ENCODE results near the gene LY86.

LY86 gene

DNA sequence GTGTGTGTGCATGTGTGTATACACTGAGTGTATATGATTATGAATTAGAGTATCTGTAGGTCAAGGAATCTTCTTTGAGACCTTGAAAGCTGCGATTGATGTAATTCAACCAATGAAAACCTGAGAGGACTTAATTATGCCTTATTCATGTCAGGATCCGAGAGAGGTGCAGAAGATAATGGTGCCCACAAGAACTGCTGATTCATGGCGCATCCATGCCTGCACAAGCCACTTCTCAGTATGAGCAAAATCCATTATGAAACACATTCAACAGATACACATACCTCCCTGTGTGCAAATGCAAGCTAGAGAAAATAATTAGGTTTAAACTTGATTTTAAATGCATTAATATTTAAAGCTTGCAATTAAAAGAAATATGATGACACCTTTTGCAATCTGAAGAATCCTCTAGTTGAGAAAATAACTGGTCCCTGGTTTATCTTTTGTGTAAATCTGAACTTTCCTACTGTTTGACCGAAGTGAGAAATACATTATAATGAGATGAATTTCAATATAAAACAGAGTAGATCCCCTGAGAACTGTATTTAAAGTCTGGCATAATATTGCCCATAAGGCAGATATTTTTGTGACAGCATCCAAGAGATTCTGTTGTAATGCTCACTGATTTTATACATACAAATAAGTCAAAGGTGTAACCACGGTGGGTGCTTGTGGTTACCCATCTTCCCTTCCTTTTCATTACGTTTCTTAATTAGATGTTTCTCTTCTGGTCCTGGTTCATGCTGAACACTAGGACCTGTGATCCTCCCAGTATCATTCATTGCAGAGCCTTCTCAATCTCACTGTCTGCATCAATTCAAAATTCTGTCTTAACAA is 45.6 kb downstream of the LY86 start:
- Histone ChIP-seq H3K27ac (ENCODE audit: low read depth in 2 of 2, low read length in 2 of 2) (no peak overlapping the region), H3K4me3 (ENCODE audit: low read length in 2 of 2) (no peak overlapping the region), H3K4me1 (ENCODE audit: control insufficient read depth in 2 of 2, insufficient read depth in 2 of 2, low read length in 2 of 2) (no peaks in the 10 kb centered on the region), H3K9ac (ENCODE audit: low read depth in 1 of 2, low read length in 2 of 2) (no peak overlapping the region), H3K9me3 (ENCODE audit: control insufficient read depth in 2 of 2, low read length in 2 of 2) (no peaks in the 10 kb centered on the region), H3K27me3 (ENCODE audit: control insufficient read depth in 2 of 2, insufficient read depth in 2 of 2, low read length in 2 of 2) (no peaks in the 10 kb centered on the region), H3K36me3 (ENCODE audit: control insufficient read depth in 2 of 2, insufficient read depth in 2 of 2, low read length in 2 of 2) (no peaks in the 10 kb centered on the region)

DNA sequence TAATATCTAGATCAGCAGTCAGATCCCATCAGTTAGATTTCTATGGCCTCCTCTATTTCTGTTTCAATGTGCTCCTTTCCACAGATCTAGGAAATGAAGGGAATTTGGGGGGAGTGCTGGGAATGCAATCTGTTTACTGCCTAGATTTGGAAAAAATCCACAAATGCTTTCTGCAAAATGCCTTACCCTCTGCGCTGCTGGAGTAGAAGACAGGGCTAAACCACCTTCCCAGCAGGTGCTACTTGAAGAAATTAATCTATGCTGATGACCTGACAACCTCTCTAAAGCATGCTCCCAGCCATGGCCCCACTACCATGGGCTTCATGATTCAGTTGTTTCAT is 46.2 kb downstream of the LY86 start:
- no peaks in the 10 kb centered on the region for H3K27me3 ChIP-seq (ENCODE audit: control insufficient read depth in 2 of 2, insufficient read depth in 2 of 2, low read length in 2 of 2)
- H3K36me3 ChIP-seq (ENCODE audit: control insufficient read depth in 2 of 2, insufficient read depth in 2 of 2, low read length in 2 of 2) = no peaks in the 10 kb centered on the region
- no peak overlapping the region for H3K27ac ChIP-seq (ENCODE audit: low read depth in 2 of 2, low read length in 2 of 2)
- H3K4me1 ChIP-seq (ENCODE audit: control insufficient read depth in 2 of 2, insufficient read depth in 2 of 2, low read length in 2 of 2) = no peaks in the 10 kb centered on the region
- no peaks in the 10 kb centered on the region for H3K9me3 ChIP-seq (ENCODE audit: control insufficient read depth in 2 of 2, low read length in 2 of 2)
- H3K9ac ChIP-seq (ENCODE audit: low read depth in 1 of 2, low read length in 2 of 2) = no peak overlapping the region
- no peak overlapping the region for H3K4me3 ChIP-seq (ENCODE audit: low read length in 2 of 2)

DNA sequence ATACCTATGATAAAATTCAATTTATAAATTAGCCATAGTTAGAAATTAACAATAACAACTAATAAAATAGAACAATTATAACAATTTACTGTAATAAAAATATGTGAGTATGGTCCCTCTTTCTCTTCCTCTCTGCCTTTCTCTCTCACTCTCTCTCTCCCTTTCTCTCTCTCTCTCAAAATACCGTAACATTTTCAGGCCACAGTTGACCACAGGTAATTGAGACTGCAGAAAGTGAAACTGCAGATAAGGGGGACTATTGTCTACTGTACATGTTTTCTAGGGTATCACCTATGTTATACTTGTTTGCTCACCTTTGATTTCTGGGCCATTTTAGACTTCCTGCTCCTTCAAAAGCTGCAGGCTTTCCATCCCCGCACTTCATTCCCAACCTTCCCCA is 46.8 kb downstream of the LY86 start:
- Histone ChIP-seq H3K36me3 (ENCODE audit: control insufficient read depth in 2 of 2, insufficient read depth in 2 of 2, low read length in 2 of 2) (no peaks in the 10 kb centered on the region), H3K9me3 (ENCODE audit: control insufficient read depth in 2 of 2, low read length in 2 of 2) (no peaks in the 10 kb centered on the region), H3K9ac (ENCODE audit: low read depth in 1 of 2, low read length in 2 of 2) (no peak overlapping the region), H3K27me3 (ENCODE audit: control insufficient read depth in 2 of 2, insufficient read depth in 2 of 2, low read length in 2 of 2) (no peaks in the 10 kb centered on the region), H3K4me3 (ENCODE audit: low read length in 2 of 2) (no peak overlapping the region), H3K4me1 (ENCODE audit: control insufficient read depth in 2 of 2, insufficient read depth in 2 of 2, low read length in 2 of 2) (no peaks in the 10 kb centered on the region), H3K27ac (ENCODE audit: low read depth in 2 of 2, low read length in 2 of 2) (no peak overlapping the region)

DNA sequence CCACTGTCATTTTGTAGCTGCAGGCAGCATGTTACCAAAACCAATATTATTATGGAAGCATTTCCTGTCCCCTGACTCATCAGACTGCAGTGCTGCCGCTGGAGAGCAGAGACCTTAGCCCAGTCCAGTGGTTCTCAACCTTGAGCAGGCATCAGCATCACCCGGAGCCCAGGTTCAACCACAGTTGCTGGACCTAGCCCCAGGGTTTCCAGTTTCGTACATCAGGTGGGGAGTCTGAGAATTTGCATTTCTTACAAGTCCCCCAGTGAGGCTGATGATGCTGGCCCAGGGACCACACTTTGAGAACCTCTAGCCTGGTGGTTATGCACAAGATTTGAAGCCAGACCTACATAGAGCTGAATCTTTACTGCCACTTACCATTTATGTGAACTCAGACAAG is 47.3 kb downstream of the LY86 start:
- no peaks in the 10 kb centered on the region for H3K9me3 ChIP-seq (ENCODE audit: control insufficient read depth in 2 of 2, low read length in 2 of 2)
- H3K4me3 ChIP-seq (ENCODE audit: low read length in 2 of 2) = no peak overlapping the region
- no peaks in the 10 kb centered on the region for H3K4me1 ChIP-seq (ENCODE audit: control insufficient read depth in 2 of 2, insufficient read depth in 2 of 2, low read length in 2 of 2)
- H3K27me3 ChIP-seq (ENCODE audit: control insufficient read depth in 2 of 2, insufficient read depth in 2 of 2, low read length in 2 of 2) = no peaks in the 10 kb centered on the region
- H3K9ac ChIP-seq (ENCODE audit: low read depth in 1 of 2, low read length in 2 of 2) = no peak overlapping the region
- H3K27ac ChIP-seq (ENCODE audit: low read depth in 2 of 2, low read length in 2 of 2) = no peak overlapping the region
- H3K36me3 ChIP-seq (ENCODE audit: control insufficient read depth in 2 of 2, insufficient read depth in 2 of 2, low read length in 2 of 2) = no peaks in the 10 kb centered on the region

DNA sequence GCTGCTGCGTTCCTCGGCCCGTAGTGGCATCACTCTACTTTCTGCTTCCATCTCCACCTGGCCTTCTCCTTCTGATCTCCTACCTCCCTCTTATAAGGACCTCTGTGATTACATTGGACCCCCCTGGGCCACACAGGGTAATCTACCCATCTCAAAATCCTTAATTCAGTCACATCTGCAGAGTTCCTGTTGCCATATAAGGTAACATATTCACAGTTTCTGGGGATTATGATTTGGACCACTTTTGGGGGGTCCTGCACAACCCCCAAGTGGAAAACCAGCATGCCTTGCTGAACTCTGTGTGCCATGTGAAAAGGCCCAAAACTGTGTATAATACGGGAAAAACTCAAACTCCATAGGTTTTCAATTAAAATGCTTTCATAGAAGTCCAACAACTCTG is 51.1 kb downstream of the LY86 start:
- Histone ChIP-seq H3K36me3 (ENCODE audit: control insufficient read depth in 2 of 2, insufficient read depth in 2 of 2, low read length in 2 of 2) (no peaks in the 10 kb centered on the region), H3K9ac (ENCODE audit: low read depth in 1 of 2, low read length in 2 of 2) (no peak overlapping the region), H3K9me3 (ENCODE audit: control insufficient read depth in 2 of 2, low read length in 2 of 2) (no peaks in the 10 kb centered on the region), H3K4me1 (ENCODE audit: control insufficient read depth in 2 of 2, insufficient read depth in 2 of 2, low read length in 2 of 2) (no peaks in the 10 kb centered on the region), H3K27ac (ENCODE audit: low read depth in 2 of 2, low read length in 2 of 2) (no peak overlapping the region), H3K27me3 (ENCODE audit: control insufficient read depth in 2 of 2, insufficient read depth in 2 of 2, low read length in 2 of 2) (no peaks in the 10 kb centered on the region), H3K4me3 (ENCODE audit: low read length in 2 of 2) (no peak overlapping the region)

DNA sequence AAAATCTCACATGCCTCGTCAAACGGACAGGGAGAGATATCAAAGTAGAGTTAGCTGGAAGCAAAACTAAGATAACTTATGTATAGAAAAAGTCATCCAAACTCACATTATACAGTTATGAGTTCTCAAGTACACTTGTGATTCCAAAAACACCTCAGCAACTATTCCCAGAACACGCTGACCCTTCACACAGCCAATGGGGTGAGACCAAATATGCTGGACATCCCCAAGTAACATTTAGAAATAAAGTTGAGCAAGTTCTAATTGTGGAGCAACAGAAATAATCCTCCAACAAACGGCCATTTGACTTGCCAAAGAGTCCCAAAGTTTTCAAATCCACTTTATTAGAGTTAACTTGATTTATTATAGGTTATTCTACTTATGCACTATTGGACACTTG is 52.4 kb downstream of the LY86 start:
- no peak overlapping the region for H3K27ac ChIP-seq (ENCODE audit: low read depth in 2 of 2, low read length in 2 of 2)
- H3K4me3 ChIP-seq (ENCODE audit: low read length in 2 of 2) = no peak overlapping the region

DNA sequence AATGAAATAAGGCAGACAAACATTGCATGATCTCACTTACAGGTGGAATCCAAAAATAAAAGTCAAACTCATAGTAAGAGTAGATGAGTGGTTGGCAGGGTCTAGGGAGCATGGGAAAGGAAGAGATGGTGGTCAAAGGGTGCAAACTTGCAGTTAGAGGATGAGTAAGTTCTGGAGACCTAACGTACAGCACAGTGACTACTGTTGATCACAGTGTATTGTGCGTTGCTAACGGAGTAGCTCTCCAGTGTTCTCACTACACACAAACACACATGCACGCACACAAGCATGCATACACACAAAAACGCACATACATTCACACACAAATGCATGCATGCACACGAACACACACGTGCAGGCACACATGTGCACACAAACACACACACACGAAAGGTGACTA is 54.9 kb downstream of the LY86 start:
- no peaks in the 10 kb centered on the region for H3K27me3 ChIP-seq (ENCODE audit: control insufficient read depth in 2 of 2, insufficient read depth in 2 of 2, low read length in 2 of 2)
- H3K4me1 ChIP-seq (ENCODE audit: control insufficient read depth in 2 of 2, insufficient read depth in 2 of 2, low read length in 2 of 2) = no peaks in the 10 kb centered on the region
- H3K27ac ChIP-seq (ENCODE audit: low read depth in 2 of 2, low read length in 2 of 2) = no peak overlapping the region
- H3K36me3 ChIP-seq (ENCODE audit: control insufficient read depth in 2 of 2, insufficient read depth in 2 of 2, low read length in 2 of 2) = no peaks in the 10 kb centered on the region
- H3K9me3 ChIP-seq (ENCODE audit: control insufficient read depth in 2 of 2, low read length in 2 of 2) = no peaks in the 10 kb centered on the region
- no peak overlapping the region for H3K4me3 ChIP-seq (ENCODE audit: low read length in 2 of 2)
- no peak overlapping the region for H3K9ac ChIP-seq (ENCODE audit: low read depth in 1 of 2, low read length in 2 of 2)

More for the DNA sequence above, 52.4 kb downstream of the LY86 start:
- Histone ChIP-seq H3K27me3 (ENCODE audit: control insufficient read depth in 2 of 2, insufficient read depth in 2 of 2, low read length in 2 of 2) (no peaks in the 10 kb centered on the region), H3K36me3 (ENCODE audit: control insufficient read depth in 2 of 2, insufficient read depth in 2 of 2, low read length in 2 of 2) (no peaks in the 10 kb centered on the region), H3K4me1 (ENCODE audit: control insufficient read depth in 2 of 2, insufficient read depth in 2 of 2, low read length in 2 of 2) (no peaks in the 10 kb centered on the region), H3K9ac (ENCODE audit: low read depth in 1 of 2, low read length in 2 of 2) (no peak overlapping the region), H3K9me3 (ENCODE audit: control insufficient read depth in 2 of 2, low read length in 2 of 2) (no peaks in the 10 kb centered on the region)

DNA sequence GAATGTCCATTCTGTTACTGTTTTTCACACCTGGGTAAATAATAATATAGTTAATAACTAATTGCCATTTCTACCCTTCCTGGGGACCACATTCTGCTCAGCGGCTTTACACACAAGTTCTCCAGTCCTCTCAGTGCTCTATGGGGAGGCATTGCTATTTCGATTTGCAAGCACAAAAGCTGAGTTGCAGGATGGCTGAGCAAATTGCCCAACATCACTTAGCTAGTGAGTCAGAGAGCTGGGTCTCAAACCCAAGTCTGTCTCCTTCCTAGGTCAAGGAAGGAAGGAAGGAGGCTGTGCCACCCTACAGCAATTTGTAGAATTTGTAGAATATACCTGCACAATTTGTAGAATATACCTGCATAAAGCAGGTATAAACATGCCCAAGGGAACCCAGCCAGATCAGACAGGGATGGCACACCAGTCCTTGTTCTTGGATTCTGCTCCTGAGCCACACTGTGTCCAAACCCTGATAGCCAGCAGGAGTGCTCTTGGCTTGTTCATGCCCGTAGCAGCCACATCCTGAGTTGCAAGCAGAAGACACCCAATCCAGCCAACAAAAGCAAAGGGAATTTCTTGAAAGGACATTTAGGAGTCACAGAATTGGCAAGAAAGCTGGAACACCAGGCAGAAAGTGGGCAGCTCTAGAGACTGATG is 56.9 kb downstream of the LY86 start:
- H3K4me3 ChIP-seq (ENCODE audit: low read length in 2 of 2) = no peak overlapping the region
- H3K9me3 ChIP-seq (ENCODE audit: control insufficient read depth in 2 of 2, low read length in 2 of 2) = no peaks in the 10 kb centered on the region

DNA sequence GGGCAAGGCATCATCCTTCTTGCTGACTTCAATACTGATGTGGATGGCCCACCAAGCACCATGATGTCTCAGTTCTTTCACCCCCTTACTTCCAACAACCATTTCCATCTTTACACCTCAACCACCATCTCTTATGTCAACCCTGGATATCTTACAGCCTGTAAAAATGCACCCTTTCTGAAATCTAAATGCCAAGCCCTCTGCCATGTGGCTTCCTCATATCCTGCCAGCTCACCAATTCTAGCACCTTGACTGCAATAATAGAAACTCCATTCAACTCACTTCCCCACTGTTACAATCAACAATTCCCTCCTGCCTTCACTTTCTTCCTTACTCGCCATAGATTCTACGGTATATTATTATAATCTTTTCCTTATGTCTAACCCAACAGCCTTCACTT is 57.9 kb downstream of the LY86 start:
- no peaks in the 10 kb centered on the region for H3K9me3 ChIP-seq (ENCODE audit: control insufficient read depth in 2 of 2, low read length in 2 of 2)
- no peak overlapping the region for H3K27ac ChIP-seq (ENCODE audit: low read depth in 2 of 2, low read length in 2 of 2)
- no peaks in the 10 kb centered on the region for H3K27me3 ChIP-seq (ENCODE audit: control insufficient read depth in 2 of 2, insufficient read depth in 2 of 2, low read length in 2 of 2)
- H3K4me3 ChIP-seq (ENCODE audit: low read length in 2 of 2) = no peak overlapping the region
- H3K36me3 ChIP-seq (ENCODE audit: control insufficient read depth in 2 of 2, insufficient read depth in 2 of 2, low read length in 2 of 2) = no peaks in the 10 kb centered on the region
- H3K4me1 ChIP-seq (ENCODE audit: control insufficient read depth in 2 of 2, insufficient read depth in 2 of 2, low read length in 2 of 2) = no peaks in the 10 kb centered on the region
- no peak overlapping the region for H3K9ac ChIP-seq (ENCODE audit: low read depth in 1 of 2, low read length in 2 of 2)

More for the DNA sequence above, 56.9 kb downstream of the LY86 start:
- H3K27ac ChIP-seq (ENCODE audit: low read depth in 2 of 2, low read length in 2 of 2) = no peak overlapping the region
- no peaks in the 10 kb centered on the region for H3K36me3 ChIP-seq (ENCODE audit: control insufficient read depth in 2 of 2, insufficient read depth in 2 of 2, low read length in 2 of 2)
- H3K4me1 ChIP-seq (ENCODE audit: control insufficient read depth in 2 of 2, insufficient read depth in 2 of 2, low read length in 2 of 2) = no peaks in the 10 kb centered on the region
- H3K27me3 ChIP-seq (ENCODE audit: control insufficient read depth in 2 of 2, insufficient read depth in 2 of 2, low read length in 2 of 2) = no peaks in the 10 kb centered on the region
- no peak overlapping the region for H3K9ac ChIP-seq (ENCODE audit: low read depth in 1 of 2, low read length in 2 of 2)

DNA sequence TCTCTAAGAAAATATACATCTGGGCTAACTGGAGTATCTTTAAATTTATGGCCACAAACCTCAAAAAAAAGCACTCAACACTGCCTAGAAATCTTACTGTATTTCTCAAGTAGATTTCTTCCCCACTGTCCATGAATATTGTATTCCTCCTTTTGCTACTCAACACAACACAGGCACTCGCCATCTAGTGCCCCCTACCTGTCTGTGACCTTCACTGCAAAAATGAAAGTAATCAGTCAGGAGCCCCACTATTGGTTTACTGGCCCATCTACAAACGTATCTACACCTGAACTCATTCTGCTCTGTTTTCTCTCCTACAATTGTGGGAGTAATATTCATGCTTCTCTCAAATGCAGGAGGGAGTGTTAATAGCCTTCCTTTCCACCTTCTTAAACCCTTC is 58.3 kb downstream of the LY86 start:
- Histone ChIP-seq H3K27me3 (ENCODE audit: control insufficient read depth in 2 of 2, insufficient read depth in 2 of 2, low read length in 2 of 2) (no peaks in the 10 kb centered on the region), H3K9me3 (ENCODE audit: control insufficient read depth in 2 of 2, low read length in 2 of 2) (no peaks in the 10 kb centered on the region), H3K27ac (ENCODE audit: low read depth in 2 of 2, low read length in 2 of 2) (no peak overlapping the region)

More for the DNA sequence above, 58.3 kb downstream of the LY86 start:
- H3K36me3 ChIP-seq (ENCODE audit: control insufficient read depth in 2 of 2, insufficient read depth in 2 of 2, low read length in 2 of 2) = no peaks in the 10 kb centered on the region
- H3K4me1 ChIP-seq (ENCODE audit: control insufficient read depth in 2 of 2, insufficient read depth in 2 of 2, low read length in 2 of 2) = no peaks in the 10 kb centered on the region
- no peak overlapping the region for H3K9ac ChIP-seq (ENCODE audit: low read depth in 1 of 2, low read length in 2 of 2)
- no peak overlapping the region for H3K4me3 ChIP-seq (ENCODE audit: low read length in 2 of 2)

Measured in mucosa of rectum (tissue), 2 donors.